Adrenal gland (tissue), 5 donors: Measurements from ENCODE around the gene HHATL.

Experiments
- POLR2A ChIP-seq, 2 donors: fragments of 450-650 bp; IDR thresholded peaks; one replicate each; pipeline ENCODE4 v1.6.1; 2017; ENCODE audit warnings: antibody characterized with exemption in 2 of 2, mild to moderate bottlenecking in 2 of 2, moderate library complexity in 1 of 2
- TF ChIP-seq, protein P1 (sequence below), 6 experiments: fragments of 450-650 bp in 4 of 6; fragments of 200-600 bp in 2 of 6; sonication (generic) in 1 of 6; IDR thresholded peaks; 1 replicate in 5 of 6; 2 replicates in 1 of 6; pipeline versions ENCODE4 v1.5.1 to v1.8.0; 2016 to 2021; ENCODE audit warnings: antibody characterized with exemption in 6 of 6, mild to moderate bottlenecking in 2 of 6, moderate library complexity in 1 of 6
- donor health status: DM: no; HTN: no; CAD: no.

DNA sequence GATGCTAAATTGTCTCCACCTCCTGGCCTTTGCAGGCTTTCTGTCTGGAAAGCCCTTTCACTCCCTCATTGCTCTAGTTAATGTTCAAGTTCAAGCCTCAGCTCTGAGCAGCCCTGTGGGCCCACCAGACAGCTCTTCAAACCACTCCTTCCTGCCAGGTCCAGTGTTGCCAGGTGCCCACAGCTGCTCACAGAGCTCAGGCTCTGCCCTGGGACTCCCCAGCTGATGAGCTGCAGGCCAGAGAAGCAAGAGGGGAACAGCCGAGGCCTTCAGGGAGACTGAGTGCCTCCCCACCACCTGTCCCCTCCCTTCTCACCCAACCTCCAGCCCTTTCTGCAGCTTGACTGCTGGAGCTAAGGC, 50.4 kb downstream of the HHATL start:
- no peak for TF ChIP-seq POLR2A (IDR thresholded peaks at IDR 0.05)
- TF ChIP-seq, protein P1, sequence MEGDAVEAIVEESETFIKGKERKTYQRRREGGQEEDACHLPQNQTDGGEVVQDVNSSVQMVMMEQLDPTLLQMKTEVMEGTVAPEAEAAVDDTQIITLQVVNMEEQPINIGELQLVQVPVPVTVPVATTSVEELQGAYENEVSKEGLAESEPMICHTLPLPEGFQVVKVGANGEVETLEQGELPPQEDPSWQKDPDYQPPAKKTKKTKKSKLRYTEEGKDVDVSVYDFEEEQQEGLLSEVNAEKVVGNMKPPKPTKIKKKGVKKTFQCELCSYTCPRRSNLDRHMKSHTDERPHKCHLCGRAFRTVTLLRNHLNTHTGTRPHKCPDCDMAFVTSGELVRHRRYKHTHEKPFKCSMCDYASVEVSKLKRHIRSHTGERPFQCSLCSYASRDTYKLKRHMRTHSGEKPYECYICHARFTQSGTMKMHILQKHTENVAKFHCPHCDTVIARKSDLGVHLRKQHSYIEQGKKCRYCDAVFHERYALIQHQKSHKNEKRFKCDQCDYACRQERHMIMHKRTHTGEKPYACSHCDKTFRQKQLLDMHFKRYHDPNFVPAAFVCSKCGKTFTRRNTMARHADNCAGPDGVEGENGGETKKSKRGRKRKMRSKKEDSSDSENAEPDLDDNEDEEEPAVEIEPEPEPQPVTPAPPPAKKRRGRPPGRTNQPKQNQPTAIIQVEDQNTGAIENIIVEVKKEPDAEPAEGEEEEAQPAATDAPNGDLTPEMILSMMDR (IDR thresholded peaks at IDR 0.05), result no peak
